Suppressor macrophage treated with lipopolysaccharide for 4 hours (primary cell): ENCODE results near the gene TGFBR3.
A peak's percentile ranks its signal among the peaks of the same experiment; 100 is the strongest.

Experiments
- DNase-seq: peaks from one replicate; pipeline ENCODE4 v3.0.0-alpha.2; 2020

The TGFBR3 gene

DNA sequence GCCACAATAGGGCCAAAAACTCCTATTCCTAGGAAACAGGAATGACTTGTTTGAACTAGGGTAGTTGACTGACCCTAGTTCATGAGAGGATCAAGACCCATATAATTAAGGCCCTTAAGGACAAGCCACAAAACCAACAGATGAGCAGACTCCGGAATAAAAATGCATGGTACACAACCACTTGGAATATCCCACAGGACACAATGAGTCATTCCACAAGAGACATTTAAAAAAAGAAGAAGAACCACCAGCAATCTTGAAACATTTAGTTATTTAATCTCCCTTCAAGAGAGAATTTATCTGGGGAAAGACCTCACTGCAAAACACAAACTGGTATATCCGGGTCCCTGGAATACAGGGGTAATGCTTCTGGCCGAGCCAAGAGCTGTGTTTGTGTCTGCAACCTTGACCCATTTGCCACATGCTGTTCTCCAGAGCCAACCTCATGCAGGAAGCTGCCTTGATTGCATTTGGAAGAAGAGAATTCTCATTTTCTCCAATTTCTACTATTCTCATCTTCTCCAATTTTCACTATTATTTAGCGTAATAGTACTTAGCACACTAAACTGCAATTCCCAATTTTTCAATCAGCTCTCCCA, 135.5 kb downstream of the TGFBR3 start:
- no peak for DNase-seq

- DNase-seq: no peak
Measured at GRCh38 chr1:91749788-91750231, 136.1 kb downstream of the TGFBR3 start.

DNA sequence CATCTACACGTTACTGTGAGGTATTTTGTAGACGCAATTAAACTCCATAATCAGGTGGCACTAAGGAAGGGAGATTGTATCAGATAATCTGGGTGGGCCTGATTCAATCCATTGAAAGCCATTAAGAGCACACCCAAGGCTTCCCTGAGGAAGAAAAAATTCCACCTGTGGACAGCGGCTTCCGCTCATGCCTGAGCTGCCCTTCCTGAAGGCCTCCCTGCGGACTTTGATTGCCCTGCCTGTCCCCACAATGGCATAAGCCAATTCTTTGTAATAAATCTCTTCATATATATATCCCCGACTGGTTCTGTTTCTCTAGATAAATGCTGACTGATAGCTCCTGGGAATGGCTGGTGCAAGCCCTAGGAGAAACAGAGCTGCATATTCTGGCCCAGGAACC, 138.3 kb downstream of the TGFBR3 start:
- DNase-seq: no peak

GRCh38 chr1:91746728-91747338, 139.1 kb downstream of the TGFBR3 start:
- DNase-seq: no peak

GRCh38 chr1:91745640-91746373, 140.1 kb downstream of the TGFBR3 start:
- no peak for DNase-seq

GRCh38 chr1:91744953-91745639, 140.9 kb downstream of the TGFBR3 start:
- no peak for DNase-seq

GRCh38 chr1:91742848-91743292, 143.1 kb downstream of the TGFBR3 start:
- DNase-seq: no peak

DNA sequence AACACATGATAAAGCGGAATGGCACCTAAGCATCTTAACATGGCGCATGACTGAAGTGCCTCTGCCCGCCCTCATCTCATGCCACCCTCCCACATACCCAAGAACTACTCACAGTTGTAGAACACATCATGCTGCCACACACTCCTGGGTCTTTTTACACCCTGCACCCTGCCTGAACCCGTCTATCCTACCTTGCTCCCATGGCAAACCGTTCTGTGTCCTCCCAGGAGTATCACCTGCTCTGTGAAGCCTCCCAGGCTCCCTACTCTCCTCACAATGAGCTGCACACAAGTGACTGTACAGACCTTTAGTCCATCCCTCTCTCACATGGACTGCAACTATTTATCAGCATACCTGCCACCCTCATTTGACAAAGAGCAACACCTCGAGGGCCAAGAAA, 144.0 kb downstream of the TGFBR3 start:
- DNase-seq: no peak

- no peak for DNase-seq
Measured at GRCh38 chr1:91741301-91741700, 144.7 kb downstream of the TGFBR3 start.

DNA sequence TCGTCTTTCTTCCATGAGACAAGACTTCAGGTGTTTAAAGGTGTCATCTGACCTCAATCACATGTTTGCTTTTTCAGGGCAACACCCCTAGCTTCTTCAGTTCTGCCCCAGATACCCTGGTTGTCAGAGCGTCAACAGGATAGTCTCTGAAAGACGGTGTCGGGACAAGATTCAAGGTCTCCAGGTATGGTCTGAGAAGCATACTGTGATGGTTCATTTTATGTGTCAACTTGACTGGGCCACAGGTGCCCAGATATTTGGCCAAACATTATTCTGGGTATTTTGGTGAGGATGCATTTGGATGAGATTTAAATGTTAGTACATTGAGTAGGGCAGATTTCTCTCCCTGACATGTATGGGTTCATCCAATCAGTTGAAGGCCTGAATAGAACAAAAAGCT, 148.3 kb downstream of the TGFBR3 start:
- no peak for DNase-seq

DNA sequence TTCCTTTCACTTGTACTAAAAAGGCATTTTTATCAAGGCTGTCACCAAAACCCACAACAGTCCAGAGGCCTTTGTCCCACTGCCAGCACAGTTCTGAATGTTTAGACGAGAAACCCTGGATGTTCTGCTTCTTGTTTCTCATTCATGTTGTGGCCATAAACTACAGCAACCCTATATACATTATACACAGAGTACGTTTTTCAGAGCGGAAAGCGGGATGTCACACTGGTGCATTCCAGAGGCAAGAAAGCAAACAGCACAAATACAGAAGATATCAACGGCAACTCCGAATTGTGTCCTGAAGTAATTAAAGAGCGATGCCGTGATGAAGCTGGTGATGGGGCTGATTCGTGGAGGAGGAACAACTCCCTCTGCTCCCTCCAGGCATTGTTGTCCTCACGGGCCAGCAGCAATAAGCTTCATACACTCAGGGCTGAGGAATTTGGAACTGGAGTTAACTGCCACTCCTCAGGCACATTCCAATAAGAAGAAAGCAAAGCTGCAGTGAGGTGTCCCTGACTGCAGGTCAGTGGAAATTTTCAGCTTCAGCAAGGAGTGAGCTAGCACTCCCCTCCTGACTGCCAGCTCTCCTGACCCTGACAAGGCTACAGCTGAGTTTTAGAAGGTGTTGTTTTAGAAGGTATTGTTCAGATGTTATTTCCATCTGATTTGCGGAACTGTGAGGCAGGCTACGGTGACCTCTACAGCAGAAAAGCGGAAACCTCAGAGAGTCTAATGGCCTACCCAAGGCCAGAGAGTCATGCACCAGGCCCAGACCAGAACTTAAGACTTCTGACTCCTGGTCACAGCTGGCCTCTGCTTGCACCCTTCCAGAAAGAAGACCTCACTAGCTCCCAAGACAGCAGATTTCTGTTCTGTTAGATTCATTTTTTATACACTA, 149.0 kb downstream of the TGFBR3 start:
- no peak for DNase-seq

GRCh38 chr1:91736146-91736714, 149.7 kb downstream of the TGFBR3 start:
- DNase-seq: no peak

DNA sequence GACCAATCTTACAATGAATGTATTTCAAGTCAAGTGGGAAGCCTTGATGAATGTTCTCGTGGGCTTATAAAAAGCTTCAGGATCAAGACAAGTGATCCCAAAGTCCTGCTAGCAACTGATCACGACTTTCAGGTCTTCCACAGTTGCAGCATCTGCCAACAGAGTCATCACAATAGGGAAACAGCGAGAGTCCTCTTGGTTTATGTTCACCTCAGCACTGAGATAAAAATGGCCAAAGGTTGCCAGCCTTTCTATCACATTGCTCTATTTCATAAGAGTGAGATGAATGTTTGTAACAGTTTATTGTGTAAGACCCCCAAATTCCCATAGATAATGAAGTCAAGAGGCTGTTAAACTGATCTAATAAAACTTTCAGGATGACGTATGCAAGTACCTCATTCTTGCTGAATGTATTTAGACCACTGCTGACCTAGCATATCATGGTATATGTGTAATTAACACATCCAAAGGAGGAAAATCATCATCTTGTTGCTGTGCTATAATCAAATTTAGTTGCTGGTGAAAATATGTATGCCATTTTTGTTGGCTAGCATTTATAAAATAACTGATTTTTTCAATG, 150.6 kb downstream of the TGFBR3 start:
- no peak for DNase-seq

GRCh38 chr1:91734761-91735160, 151.2 kb downstream of the TGFBR3 start:
- no peak for DNase-seq

DNA sequence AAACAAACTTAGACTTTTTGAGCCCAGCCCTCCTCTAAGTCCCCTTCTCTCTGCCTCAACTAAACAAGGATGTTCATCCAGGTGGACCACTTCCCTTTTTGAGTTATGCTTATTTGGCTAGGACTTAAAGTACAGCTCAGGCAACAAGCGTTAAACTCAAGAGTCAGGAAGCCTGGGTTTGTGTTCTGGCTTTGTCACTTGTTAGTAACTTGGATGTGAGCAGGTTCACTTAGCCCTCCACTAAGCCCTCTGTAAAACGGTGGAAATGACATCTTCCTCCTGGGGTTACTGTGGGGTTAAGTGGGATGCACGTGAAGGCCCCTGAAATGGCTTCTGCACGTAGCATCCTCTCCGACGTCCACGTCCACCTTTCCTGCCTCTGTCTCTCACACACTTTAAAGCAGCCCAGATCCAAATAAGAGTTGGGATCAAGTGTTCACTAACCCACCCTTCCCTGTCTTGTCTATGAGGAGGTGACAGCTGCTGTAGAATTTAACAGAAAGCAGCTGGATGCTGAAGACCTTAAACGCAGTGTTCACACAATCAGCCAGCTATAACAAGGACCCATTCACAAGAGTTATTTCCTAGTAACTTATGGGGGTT, 152.7 kb downstream of the TGFBR3 start:
- DNase-seq: no peak

DNA sequence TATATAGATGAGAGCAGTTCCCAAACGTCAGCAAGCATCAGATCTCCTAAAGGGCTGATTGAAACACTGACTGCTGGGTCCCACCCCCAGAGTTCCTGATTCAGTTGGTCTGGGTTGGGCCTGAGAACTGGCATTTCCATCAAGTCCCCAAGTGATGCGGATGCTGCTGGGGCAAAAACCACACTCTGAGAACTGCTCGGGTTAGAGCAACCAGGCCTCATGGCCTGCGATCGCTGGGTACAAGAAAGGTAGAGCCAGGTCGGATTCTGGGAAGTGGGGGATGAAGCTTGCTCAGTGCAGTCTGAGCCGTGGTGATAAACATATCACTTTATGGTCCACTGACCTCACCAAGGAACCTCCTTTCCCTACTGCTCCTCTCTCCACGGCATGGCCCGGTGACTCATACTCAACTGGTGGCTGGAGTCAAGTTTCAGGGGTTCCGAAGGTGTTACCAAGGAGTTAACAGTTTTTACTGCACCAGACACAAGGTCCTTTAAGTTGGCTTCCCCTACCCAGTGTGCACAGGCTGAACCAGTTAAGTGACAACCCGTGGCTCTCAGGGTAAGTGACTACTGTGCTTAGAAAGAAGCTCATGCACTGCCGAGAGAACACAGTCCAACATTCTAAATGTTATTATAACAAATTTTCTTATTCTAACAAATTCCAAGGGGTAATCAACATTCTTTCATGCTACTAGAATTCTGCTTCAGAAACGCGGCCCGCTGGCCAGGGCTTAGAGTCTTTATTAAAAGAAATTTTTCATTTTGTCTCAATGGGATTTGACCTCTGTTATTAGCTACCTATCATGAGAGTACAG, 153.5 kb downstream of the TGFBR3 start:
- no peak for DNase-seq

GRCh38 chr1:91731815-91732214, 154.1 kb downstream of the TGFBR3 start:
- DNase-seq: peak; percentile 31

DNA sequence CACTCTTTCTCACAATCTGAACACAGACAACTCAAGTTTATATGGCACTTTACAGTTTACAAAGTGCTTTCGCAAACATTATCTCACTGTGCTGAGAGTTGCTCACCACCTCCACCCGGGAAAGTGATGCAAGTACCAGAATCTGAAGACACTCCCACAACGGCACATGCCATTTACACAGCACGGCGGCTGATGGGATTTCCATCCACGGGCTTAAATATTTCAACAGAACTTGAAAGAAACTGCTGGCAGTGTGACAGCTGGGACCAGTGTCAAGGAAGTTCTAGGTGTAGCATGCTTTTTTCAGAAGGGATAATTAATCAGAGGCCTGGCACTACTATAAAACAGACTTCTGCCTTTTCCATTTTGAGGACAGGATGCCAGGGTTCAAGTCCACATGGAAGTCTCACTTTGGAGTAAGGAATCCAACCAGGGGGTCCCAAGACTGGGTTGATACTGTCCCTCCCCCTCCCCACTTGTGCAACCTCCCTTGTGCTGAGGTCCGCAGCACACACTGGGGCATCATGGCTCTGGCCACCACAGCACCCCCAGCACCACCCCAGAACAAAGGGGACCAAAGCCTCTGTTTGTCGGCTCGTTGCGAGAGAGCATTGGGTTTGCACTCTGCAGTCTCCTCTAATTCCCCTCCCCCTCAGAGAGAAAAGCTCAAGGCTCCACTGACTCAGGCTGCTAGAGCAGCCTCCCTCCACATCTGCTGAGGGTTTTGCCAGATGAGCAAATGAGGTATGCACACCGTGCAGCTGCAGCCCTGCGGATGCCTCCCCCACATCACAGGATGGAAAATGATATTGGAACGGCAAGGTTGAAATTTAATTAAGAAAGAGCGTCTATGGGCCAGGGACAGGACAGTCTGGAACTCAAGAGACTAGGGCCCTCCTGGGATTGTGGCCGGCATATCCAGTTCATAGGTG, 154.9 kb downstream of the TGFBR3 start:
- peak; percentile 77 for DNase-seq
